Lower lobe of right lung (tissue), 2 donors: ENCODE data around the gene THRB. TPM values are rescaled to one million over a fixed set of nuclear protein-coding genes. Genes with fewer than 3 reads are reported as not detected.
"Not testable (repeated sequence)": the region's sequence is repeated elsewhere in the genome, so short reads cannot be mapped to it uniquely, and the experiment has no call there.

Source experiments
- ATAC-seq, 2 donors: fragments of 200-7000 bp; cut with Tn5 transposase; one replicate each; pipeline ENCODE4 v1.9.1; 2020 to 2022; ENCODE audit warnings: mild to moderate bottlenecking in 2 of 2, moderate library complexity in 2 of 2
- DNase-seq: peaks from one replicate; pipeline ENCODE4 v3.0.0-alpha.2; 2020
- H3K27ac ChIP-seq: fragments of 200-600 bp; one replicate; pipeline ENCODE4 v1.8.0; 2022
- H3K27me3 ChIP-seq: fragments of 200-600 bp; one replicate; pipeline ENCODE4 v1.8.0; 2022; ENCODE audit warnings: low read depth
- H3K36me3 ChIP-seq: fragments of 200-600 bp; one replicate; pipeline ENCODE4 v1.8.0; 2022; ENCODE audit warnings: mild to moderate bottlenecking
- H3K4me1 ChIP-seq: fragments of 200-600 bp; one replicate; pipeline ENCODE4 v1.8.0; 2022
- H3K4me3 ChIP-seq: fragments of 200-600 bp; one replicate; pipeline ENCODE4 v1.8.0; 2022; ENCODE audit warnings: mild to moderate bottlenecking
- H3K9me3 ChIP-seq: fragments of 200-600 bp; one replicate; pipeline ENCODE4 v1.8.0; 2022
- intact Hi-C: fragments of 100-400 bp; cut with DNase I; formaldehyde crosslinking; loops from one replicate; pipeline ENCODE4 v1.11.0; 2022
- total RNA-seq: library from RNA; stranded (reverse); fragmentation: NEBNext Ultra II Directional; extraction: Animal tissue kit (Norgen Biotek cat#: 25700); gene quantifications from one replicate; pipeline ENCODE4 v1.2.1, GENCODE V29; 2021
- TF ChIP-seq, protein P1 (sequence below): fragments of 200-600 bp; IDR thresholded peaks from one replicate; pipeline ENCODE4 v1.8.0; 2022; ENCODE audit warnings: antibody characterized with exemption, mild to moderate bottlenecking
- donor health status: DM: no; HTN: yes; CAD: no; lungs with severe emphysema.

The THRB gene
- total RNA-seq, 1 donor from 2014 or later: 14.6 TPM

DNA sequence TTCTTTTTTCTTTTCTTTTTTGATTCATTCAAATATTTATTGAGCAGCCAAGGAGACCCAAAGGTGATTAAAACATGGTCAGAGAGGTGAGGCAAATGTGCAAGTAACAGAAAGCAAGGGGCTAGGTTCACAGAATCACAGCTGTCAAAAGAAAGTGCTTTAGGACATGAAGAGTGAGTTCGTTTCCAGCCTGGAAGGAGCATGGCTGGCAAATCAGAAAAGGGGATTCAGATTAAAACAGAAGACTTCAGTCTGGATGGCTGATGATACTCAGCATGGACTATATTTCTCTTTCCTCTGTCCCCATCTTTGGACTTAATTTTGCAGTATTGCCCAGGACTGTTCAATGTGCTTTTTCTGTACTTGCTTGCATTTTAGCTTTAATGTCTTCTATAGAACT is 398.4 kb downstream of the THRB start:
- Histone ChIP-seq H3K4me1 (peaks cover 3% of the 10 kb centered on the region), H3K27ac (no peak overlapping the region), H3K27me3 (no peaks in the 10 kb centered on the region), H3K36me3 (no peaks in the 10 kb centered on the region), H3K9me3 (no peaks in the 10 kb centered on the region), H3K4me3 (no peak overlapping the region)
- intact Hi-C loops: no loop called here
- DNase-seq (no peak), ATAC-seq (no peak)
- TF ChIP-seq, protein P1, sequence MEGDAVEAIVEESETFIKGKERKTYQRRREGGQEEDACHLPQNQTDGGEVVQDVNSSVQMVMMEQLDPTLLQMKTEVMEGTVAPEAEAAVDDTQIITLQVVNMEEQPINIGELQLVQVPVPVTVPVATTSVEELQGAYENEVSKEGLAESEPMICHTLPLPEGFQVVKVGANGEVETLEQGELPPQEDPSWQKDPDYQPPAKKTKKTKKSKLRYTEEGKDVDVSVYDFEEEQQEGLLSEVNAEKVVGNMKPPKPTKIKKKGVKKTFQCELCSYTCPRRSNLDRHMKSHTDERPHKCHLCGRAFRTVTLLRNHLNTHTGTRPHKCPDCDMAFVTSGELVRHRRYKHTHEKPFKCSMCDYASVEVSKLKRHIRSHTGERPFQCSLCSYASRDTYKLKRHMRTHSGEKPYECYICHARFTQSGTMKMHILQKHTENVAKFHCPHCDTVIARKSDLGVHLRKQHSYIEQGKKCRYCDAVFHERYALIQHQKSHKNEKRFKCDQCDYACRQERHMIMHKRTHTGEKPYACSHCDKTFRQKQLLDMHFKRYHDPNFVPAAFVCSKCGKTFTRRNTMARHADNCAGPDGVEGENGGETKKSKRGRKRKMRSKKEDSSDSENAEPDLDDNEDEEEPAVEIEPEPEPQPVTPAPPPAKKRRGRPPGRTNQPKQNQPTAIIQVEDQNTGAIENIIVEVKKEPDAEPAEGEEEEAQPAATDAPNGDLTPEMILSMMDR: no peak

GRCh38 chr3:24094818-24095217 is 399.8 kb downstream of the THRB start:
- H3K27ac ChIP-seq, ATAC-seq, intact Hi-C loops, H3K27me3 ChIP-seq, H3K4me1 ChIP-seq, H3K9me3 ChIP-seq, H3K4me3 ChIP-seq, DNase-seq, H3K36me3 ChIP-seq: not testable (repeated sequence)

- Histone ChIP-seq H3K36me3 (no peaks in the 10 kb centered on the region), H3K4me1 (no peaks in the 10 kb centered on the region), H3K27me3 (no peaks in the 10 kb centered on the region), H3K9me3 (no peaks in the 10 kb centered on the region), H3K4me3 (no peak overlapping the region), H3K27ac (no peak overlapping the region)
- ATAC-seq (peak; percentile 48 to 65), DNase-seq (no peak)
- TF ChIP-seq, protein P1: peak; percentile 31
- intact Hi-C loops: no loop called here
Measured at GRCh38 chr3:24088782-24089181, 405.9 kb downstream of the THRB start.

- no peaks in the 10 kb centered on the region for H3K27me3 ChIP-seq
- no peaks in the 10 kb centered on the region for H3K36me3 ChIP-seq
- no peak for DNase-seq
- no peaks in the 10 kb centered on the region for H3K4me1 ChIP-seq
- no peak overlapping the region for H3K27ac ChIP-seq
- H3K4me3 ChIP-seq: no peak overlapping the region
- TF ChIP-seq, protein P1: no peak
- intact Hi-C loops: no loop called here
- no peak for ATAC-seq
- H3K9me3 ChIP-seq: no peaks in the 10 kb centered on the region
Measured at GRCh38 chr3:24087469-24087868, 407.2 kb downstream of the THRB start.

DNA sequence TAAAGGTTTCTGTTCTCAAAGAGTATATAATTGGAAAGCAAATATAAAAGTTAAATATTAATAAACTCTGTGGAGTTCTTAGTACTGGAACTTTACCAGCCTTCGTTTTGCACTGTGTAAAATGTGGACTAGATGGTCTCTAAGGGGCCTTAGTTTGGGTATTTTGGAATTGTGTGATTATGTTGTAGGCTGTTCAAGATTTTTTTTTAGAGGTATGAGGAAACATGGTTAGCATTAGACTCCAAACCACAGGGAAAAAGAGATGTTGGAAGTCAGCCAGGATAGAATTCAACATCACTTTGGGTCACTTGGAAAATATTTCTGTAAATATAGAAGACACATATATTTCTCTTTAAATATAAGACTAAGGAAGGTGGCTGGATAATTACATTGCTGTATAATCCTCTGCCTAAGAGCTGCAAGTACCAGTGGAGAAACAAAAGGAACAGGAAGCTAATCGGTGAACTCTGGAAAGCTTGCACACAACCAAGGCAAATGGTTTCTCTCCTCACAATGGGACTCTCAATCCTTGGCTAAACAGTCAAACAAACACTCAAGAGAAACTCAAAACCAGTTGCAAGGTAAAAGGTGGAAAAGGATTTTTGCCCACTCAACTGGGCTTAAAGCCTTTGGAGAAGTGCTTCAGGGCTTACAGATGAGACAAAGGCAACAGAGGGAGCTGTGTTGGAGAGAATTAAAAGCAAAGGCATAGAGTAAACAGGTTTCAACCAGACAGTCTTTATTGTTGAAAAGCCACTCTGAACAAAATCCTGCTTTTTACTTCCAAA is 407.8 kb downstream of the THRB start:
- DNase-seq (no peak), ATAC-seq (peak; percentile 78 to 90)
- H3K4me1 ChIP-seq: no peaks in the 10 kb centered on the region
- H3K36me3 ChIP-seq: no peaks in the 10 kb centered on the region
- no peaks in the 10 kb centered on the region for H3K27me3 ChIP-seq
- intact Hi-C loops: no loop called here
- no peaks in the 10 kb centered on the region for H3K9me3 ChIP-seq
- TF ChIP-seq, protein P1: no peak
- no peak overlapping the region for H3K27ac ChIP-seq
- no peak overlapping the region for H3K4me3 ChIP-seq

DNA sequence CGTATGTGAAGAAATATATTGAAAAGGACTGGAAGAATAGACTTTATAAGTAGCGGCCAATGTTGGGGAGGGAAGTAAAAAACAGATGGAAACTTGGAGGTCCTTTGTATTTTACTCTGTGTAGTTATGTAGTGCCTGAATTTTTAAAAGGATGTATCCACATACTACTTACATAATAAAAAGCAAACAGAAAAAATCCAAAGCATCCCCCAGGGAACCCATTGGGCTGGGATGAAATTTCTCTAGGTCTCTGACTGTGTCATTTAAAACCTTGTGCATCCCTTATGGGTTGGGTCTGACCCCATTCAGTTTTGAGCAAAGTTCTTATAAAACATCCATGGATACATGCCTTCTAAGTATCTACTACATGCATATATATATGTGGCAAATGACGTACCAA is 408.4 kb downstream of the THRB start:
- H3K36me3 ChIP-seq: no peaks in the 10 kb centered on the region
- no peaks in the 10 kb centered on the region for H3K4me1 ChIP-seq
- H3K27ac ChIP-seq: no peak overlapping the region
- peak in 1 of 2 donors; percentile 9 for ATAC-seq
- no peak overlapping the region for H3K4me3 ChIP-seq
- H3K9me3 ChIP-seq: no peaks in the 10 kb centered on the region
- intact Hi-C loops: no loop called here
- H3K27me3 ChIP-seq: no peaks in the 10 kb centered on the region
- no peak for DNase-seq
- TF ChIP-seq, protein P1: no peak
